Measurements from ENCODE around the gene VWA3A. TPM values are rescaled to one million over a fixed set of nuclear protein-coding genes. Genes with fewer than 3 reads are reported as not detected.

Gene VWA3A
- total RNA-seq, 3 donors from 2014 or later: 0.29 to 2.3 TPM; not detected in 1

GRCh38 chr16:22138482-22138881 lies 46.1 kb downstream of the VWA3A start:
- intact Hi-C loops (cut with DNase I; ENCODE audit: low total_unique reads): no loop called here
- Histone ChIP-seq H3K36me3 (no peaks in the 10 kb centered on the region), H3K9me3 (no peaks in the 10 kb centered on the region), H3K27ac (no peak overlapping the region), H3K27me3 (no peaks in the 10 kb centered on the region), H3K4me1 (no peaks in the 10 kb centered on the region), H3K4me3 (no peak overlapping the region)
- DNase-seq (ENCODE audit: low spot score in 2 of 2): no peak
- TF ChIP-seq POLR2AphosphoS5 (IDR thresholded peaks at IDR 0.05): no peak
- no peak for TF ChIP-seq POLR2A (IDR thresholded peaks at IDR 0.05)
- no peak for TF ChIP-seq CTCF (IDR thresholded peaks at IDR 0.05)

GRCh38 chr16:22139008-22139407 lies 46.7 kb downstream of the VWA3A start:
- H3K4me1 ChIP-seq: no peaks in the 10 kb centered on the region
- intact Hi-C loops (cut with DNase I; ENCODE audit: low total_unique reads): no loop called here
- no peak overlapping the region for H3K4me3 ChIP-seq
- no peaks in the 10 kb centered on the region for H3K36me3 ChIP-seq
- H3K27me3 ChIP-seq: no peaks in the 10 kb centered on the region
- no peak for DNase-seq (ENCODE audit: low spot score in 2 of 2)
- H3K27ac ChIP-seq: no peak overlapping the region
- TF ChIP-seq POLR2AphosphoS5 (IDR thresholded peaks at IDR 0.05): no peak
- no peak for TF ChIP-seq CTCF (IDR thresholded peaks at IDR 0.05)
- no peak for TF ChIP-seq POLR2A (IDR thresholded peaks at IDR 0.05)
- no peaks in the 10 kb centered on the region for H3K9me3 ChIP-seq

- intact Hi-C loops (cut with DNase I; ENCODE audit: low total_unique reads): no loop called here
- Histone ChIP-seq H3K27ac (no peak overlapping the region), H3K4me3 (no peak overlapping the region), H3K36me3 (no peaks in the 10 kb centered on the region), H3K4me1 (no peaks in the 10 kb centered on the region), H3K9me3 (no peaks in the 10 kb centered on the region), H3K27me3 (no peaks in the 10 kb centered on the region)
- TF ChIP-seq CTCF (IDR thresholded peaks at IDR 0.05) (no peak), POLR2AphosphoS5 (IDR thresholded peaks at IDR 0.05) (no peak), POLR2A (IDR thresholded peaks at IDR 0.05) (no peak)
- no peak for DNase-seq (ENCODE audit: low spot score in 2 of 2)
Measured at GRCh38 chr16:22139732-22140131, 47.4 kb downstream of the VWA3A start.

- H3K27ac ChIP-seq: no peak overlapping the region
- no peaks in the 10 kb centered on the region for H3K27me3 ChIP-seq
- DNase-seq (ENCODE audit: low spot score in 2 of 2): no peak
- intact Hi-C loops (cut with DNase I; ENCODE audit: low total_unique reads): no loop called here
- no peaks in the 10 kb centered on the region for H3K9me3 ChIP-seq
- no peaks in the 10 kb centered on the region for H3K36me3 ChIP-seq
- no peak for TF ChIP-seq POLR2AphosphoS5 (IDR thresholded peaks at IDR 0.05)
- TF ChIP-seq POLR2A (IDR thresholded peaks at IDR 0.05): no peak
- TF ChIP-seq CTCF (IDR thresholded peaks at IDR 0.05): no peak
- H3K4me3 ChIP-seq: no peak overlapping the region
- no peaks in the 10 kb centered on the region for H3K4me1 ChIP-seq
Measured at GRCh38 chr16:22141767-22142166, 49.4 kb downstream of the VWA3A start.

- DNase-seq (ENCODE audit: low spot score in 2 of 2): no peak
- TF ChIP-seq CTCF (IDR thresholded peaks at IDR 0.05) (no peak), POLR2AphosphoS5 (IDR thresholded peaks at IDR 0.05) (no peak), POLR2A (IDR thresholded peaks at IDR 0.05) (no peak)
- H3K9me3 ChIP-seq: no peaks in the 10 kb centered on the region
- H3K27me3 ChIP-seq: no peaks in the 10 kb centered on the region
- no peak overlapping the region for H3K27ac ChIP-seq
- no peaks in the 10 kb centered on the region for H3K4me1 ChIP-seq
- intact Hi-C loops (cut with DNase I; ENCODE audit: low total_unique reads): no loop called here
- H3K36me3 ChIP-seq: no peaks in the 10 kb centered on the region
- no peak overlapping the region for H3K4me3 ChIP-seq
Measured at GRCh38 chr16:22144520-22144919, 52.2 kb downstream of the VWA3A start.

Measured in breast epithelium (tissue), 4 donors.